ENCODE data around the gene ALDH3B1. TPM values are rescaled to one million over a fixed set of nuclear protein-coding genes. Genes with fewer than 3 reads are reported as not detected.

ALDH3B1 gene
- total RNA-seq, 1 donor from 2014 or later: 0.68 TPM

- DNase-seq: no peak
Observed at GRCh38 chr11:68032003-68032402, 21.9 kb downstream of the ALDH3B1 start.

- DNase-seq: no peak
Observed at GRCh38 chr11:68032997-68033707, 23.0 kb downstream of the ALDH3B1 start.

- no peak for DNase-seq
Observed at GRCh38 chr11:68033708-68034045, 23.6 kb downstream of the ALDH3B1 start.

GRCh38 chr11:68035266-68035876 is 25.2 kb downstream of the ALDH3B1 start:
- DNase-seq: no peak

GRCh38 chr11:68036141-68036716 is 26.1 kb downstream of the ALDH3B1 start:
- DNase-seq: no peak

- DNase-seq: peak; percentile 34
Observed at GRCh38 chr11:68036717-68037239, 26.7 kb downstream of the ALDH3B1 start.

GRCh38 chr11:68037411-68038225 is 27.5 kb downstream of the ALDH3B1 start:
- peak; percentile 32 for DNase-seq

GRCh38 chr11:68038226-68038717 is 28.1 kb downstream of the ALDH3B1 start:
- no peak for DNase-seq

GRCh38 chr11:68038718-68039525 is 28.8 kb downstream of the ALDH3B1 start, which contains the start of gene TCIRG1:
TCIRG1 (plus strand) TSS chr11:68039025; CDS start chr11:68041272, 2,247 bp downstream.
- peak; percentile 89 for DNase-seq

- DNase-seq: peak; percentile 41
Observed at GRCh38 chr11:68039526-68040086, 29.5 kb downstream of the ALDH3B1 start.

GRCh38 chr11:68040101-68040956 is 30.2 kb downstream of the ALDH3B1 start:
- peak; percentile 87 for DNase-seq

- no peak for DNase-seq
Observed at GRCh38 chr11:68040957-68041591, 30.9 kb downstream of the ALDH3B1 start.

GRCh38 chr11:68041617-68042218 is 31.6 kb downstream of the ALDH3B1 start:
- no peak for DNase-seq

GRCh38 chr11:68042219-68043028 is 32.3 kb downstream of the ALDH3B1 start:
- no peak for DNase-seq

- DNase-seq: no peak
Observed at GRCh38 chr11:68043029-68043348, 32.9 kb downstream of the ALDH3B1 start.

GRCh38 chr11:68043349-68044144 is 33.4 kb downstream of the ALDH3B1 start:
- no peak for DNase-seq

- no peak for DNase-seq
Observed at GRCh38 chr11:68044145-68044813, 34.2 kb downstream of the ALDH3B1 start.

Data from dermis blood vessel endothelial cell (primary cell).